Activated CD4-positive, alpha-beta memory T cell treated with anti-CD3 and anti-CD28 coated beads, Interleukin-2, amount 10 ng/mL, durations not matched to agents 7 days and 5 days (primary cell): ENCODE data around the gene IPO7. TPM values are rescaled to one million over a fixed set of nuclear protein-coding genes. Genes with fewer than 3 reads are reported as not detected.
"Not testable (repeated sequence)": the region's sequence is repeated elsewhere in the genome, so short reads cannot be mapped to it uniquely, and the experiment has no call there.

ENCODE experiments used
- CTCF ChIA-PET: fragments of 350-600 bp; sonication (Branson Sonifier 250); formaldehyde crosslinking; loops from one replicate; lab custom pipeline; 2021; ENCODE audit warnings: antibody characterized with exemption, inconsistent platforms; lab: Charles Lee
- POLR2A ChIA-PET: fragments of 350-600 bp; sonication (Branson Sonifier 250); formaldehyde crosslinking; loops from one replicate; lab custom pipeline; 2021; ENCODE audit warnings: antibody characterized with exemption; lab: Charles Lee
- DNase-seq: peaks from one replicate; pipeline ENCODE4 v3.0.0-alpha.2; 2020
- H3K27ac Mint-ChIP-seq: one replicate; pipeline ENCODE4 v1.8.0; 2021; ENCODE audit warnings: mild to moderate bottlenecking, mixed read lengths
- H3K27me3 Mint-ChIP-seq: one replicate; pipeline ENCODE4 v1.8.0; 2021; ENCODE audit warnings: mixed read lengths
- H3K36me3 Mint-ChIP-seq: one replicate; pipeline ENCODE4 v1.8.0; 2021; ENCODE audit warnings: low read depth, mixed read lengths
- H3K4me1 Mint-ChIP-seq: one replicate; pipeline ENCODE4 v1.8.0; 2021; ENCODE audit warnings: mixed read lengths
- H3K4me3 Mint-ChIP-seq: one replicate; pipeline ENCODE4 v1.8.0; 2021; ENCODE audit warnings: mild to moderate bottlenecking, mixed read lengths
- H3K9me3 Mint-ChIP-seq: one replicate; pipeline ENCODE4 v1.8.0; 2021; ENCODE audit warnings: mixed read lengths
- total RNA-seq, 2 experiments: library from RNA; stranded (reverse); gene quantifications; one replicate each; pipeline ENCODE4 v1.2.3, GENCODE V29; 2021

IPO7 gene
- total RNA-seq, 2 experiments from 2014 or later = 87.4 to 95.7 TPM

DNA sequence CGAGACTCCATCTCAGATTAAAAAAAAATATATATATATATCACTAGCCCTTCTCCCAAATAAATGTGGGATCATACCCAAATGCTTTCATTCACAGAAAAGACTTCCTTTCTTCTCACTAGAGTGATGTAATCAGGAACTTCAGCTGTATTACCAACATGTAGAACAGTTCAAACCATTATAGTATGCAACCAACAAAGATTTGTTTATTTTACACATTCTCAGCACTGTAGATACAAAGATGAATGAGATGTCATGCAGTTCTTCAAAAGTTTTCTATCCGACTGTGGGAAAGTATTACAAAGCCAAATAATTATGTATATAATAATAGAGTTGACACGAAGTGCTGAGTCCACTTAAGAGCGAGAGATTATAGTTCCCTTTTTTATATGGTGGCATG lies 54.2 kb downstream of the IPO7 start:
- H3K9me3 Mint-ChIP-seq = no peaks in the 10 kb centered on the region
- no peak overlapping the region for H3K4me3 Mint-ChIP-seq
- peaks cover 61% of the 10 kb centered on the region for H3K36me3 Mint-ChIP-seq
- no peaks in the 10 kb centered on the region for H3K27me3 Mint-ChIP-seq
- no peak for DNase-seq
- no peak overlapping the region for H3K27ac Mint-ChIP-seq
- ChIA-PET CTCF (interaction anchor here (1.0 kb wide), 1 partner anchor 68 kb away, joined by 3 read pairs; no protein-coding TSS in a partner anchor), POLR2A (interaction anchor here (0.7 to 2.9 kb wide), 2 partner anchors 22 to 178 kb away, joined by 4 to 18 read pairs; partner anchors contain the start of gene ZNF143)
- H3K4me1 Mint-ChIP-seq = peaks cover 2% of the 10 kb centered on the region

DNA sequence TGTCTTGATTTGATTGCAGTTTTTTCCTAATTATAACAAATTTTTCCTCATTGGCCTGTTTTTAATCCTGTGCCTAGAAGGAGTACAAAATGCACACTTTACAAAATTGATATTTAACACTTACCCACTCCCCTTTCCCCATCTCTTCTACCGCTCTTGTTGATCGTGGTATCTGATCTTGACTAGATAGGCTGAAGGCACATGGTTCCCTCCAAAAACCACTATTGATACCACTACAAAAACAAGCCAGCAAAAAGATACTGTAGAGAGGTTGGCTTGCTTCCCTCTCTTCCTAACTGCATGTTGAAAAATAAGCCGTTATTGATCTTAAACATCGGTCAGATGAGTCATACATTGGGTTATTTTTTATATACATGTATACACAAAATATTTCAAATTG lies 61.8 kb downstream of the IPO7 start:
- Mint-ChIP-seq H3K36me3 (peaks cover 58% of the 10 kb centered on the region), H3K4me1 (peaks cover 13% of the 10 kb centered on the region), H3K27ac (no peak overlapping the region), H3K27me3 (no peaks in the 10 kb centered on the region), H3K9me3 (peaks cover 2% of the 10 kb centered on the region), H3K4me3 (no peak overlapping the region)
- no peak for DNase-seq
- CTCF ChIA-PET = no interaction called here
- POLR2A ChIA-PET = no interaction called here

DNA sequence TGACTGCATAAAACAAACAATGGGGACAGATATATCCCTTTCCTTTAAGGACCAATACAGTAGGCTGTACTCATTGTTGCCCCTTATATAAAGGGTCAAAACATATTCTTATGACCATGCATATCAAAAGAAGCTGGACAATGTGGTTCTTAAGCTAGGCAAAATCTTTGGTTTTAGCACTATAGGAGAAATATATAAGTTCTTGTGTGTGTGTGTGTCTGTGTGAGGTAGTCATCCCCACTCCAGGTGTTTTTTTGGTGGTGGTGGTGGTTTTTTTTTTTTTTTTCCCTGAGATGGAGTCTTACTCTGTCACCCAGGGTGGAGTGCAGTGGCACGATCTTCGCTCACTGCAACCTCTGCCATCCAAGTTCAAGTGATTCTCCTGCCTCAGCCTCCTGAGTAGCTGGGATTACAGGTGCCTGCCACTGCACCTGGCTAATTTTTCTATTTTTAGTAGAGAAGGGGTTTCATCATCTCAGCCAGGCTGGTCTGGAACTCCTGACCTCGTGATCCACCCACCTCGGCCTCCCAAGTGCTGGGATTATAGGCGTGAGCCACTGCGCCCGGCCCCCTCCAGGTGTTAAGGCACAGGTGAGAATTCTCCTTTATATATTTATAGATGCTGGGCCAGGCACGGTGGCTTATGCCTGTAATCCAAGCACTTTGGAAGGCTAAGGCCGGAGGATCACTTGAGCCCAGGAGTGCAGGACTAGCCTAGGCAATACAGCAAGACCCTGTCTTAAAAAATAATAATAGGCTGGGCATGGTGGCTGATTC lies 64.3 kb downstream of the IPO7 start:
- Mint-ChIP-seq H3K9me3 (peaks cover 5% of the 10 kb centered on the region), H3K36me3 (peaks cover 46% of the 10 kb centered on the region), H3K4me3 (no peak overlapping the region), H3K27ac (no peak overlapping the region), H3K4me1 (peaks cover 10% of the 10 kb centered on the region), H3K27me3 (no peaks in the 10 kb centered on the region)
- no peak for DNase-seq
- POLR2A ChIA-PET = interaction anchor here (1.0 to 3.9 kb wide), 2 partner anchors 8 to 12 kb away, joined by 3 to 43 read pairs; partner anchors contain the start of gene ZNF143
- CTCF ChIA-PET = interaction anchor here (0.7 to 2.0 kb wide), 3 partner anchors 11 to 200 kb away, joined by 3 to 12 read pairs (median 4); no protein-coding TSS in a partner anchor

DNA sequence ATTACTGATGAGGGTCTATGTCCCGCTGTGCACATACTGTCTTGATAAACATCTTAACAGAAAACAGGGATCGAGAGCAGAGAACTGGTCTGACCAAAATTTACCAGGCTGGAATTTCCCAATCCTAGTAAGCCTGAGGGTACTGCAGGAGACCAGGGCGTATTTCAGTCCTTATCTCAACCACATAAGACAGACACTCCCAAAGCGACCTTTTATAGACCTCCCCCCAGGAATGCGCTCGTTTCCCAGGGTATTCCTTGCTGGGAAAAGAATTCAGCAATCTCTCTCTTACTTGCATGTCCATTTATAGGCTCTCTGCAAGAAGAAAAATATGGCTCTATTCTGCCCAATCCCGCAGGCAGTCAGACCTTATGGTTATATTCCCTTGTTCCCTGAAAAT lies 67.6 kb downstream of the IPO7 start:
- POLR2A ChIA-PET = interaction anchor here (0.9 kb wide), 1 partner anchor 9 kb away, joined by 4 read pairs; the partner anchor contains the start of gene ZNF143

DNA sequence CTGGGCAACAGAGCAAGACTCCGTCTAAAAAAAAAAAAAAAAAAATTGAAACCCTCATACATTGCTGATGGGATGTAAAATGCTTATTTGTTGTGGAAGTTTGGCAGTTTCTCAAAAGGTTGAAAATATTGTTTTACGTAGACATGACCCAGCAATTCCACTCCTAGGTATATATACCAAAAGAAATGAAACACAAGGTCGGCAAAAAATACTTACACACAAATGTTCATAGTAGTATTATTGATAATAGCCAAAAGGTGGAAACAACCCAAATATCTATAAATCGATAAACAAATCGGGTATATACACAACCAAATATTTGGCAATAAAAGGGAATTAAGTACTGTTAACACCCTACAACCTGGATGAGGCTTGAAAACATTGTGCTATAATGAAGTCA lies 71.3 kb downstream of the IPO7 start:
- H3K4me1 Mint-ChIP-seq = peaks cover 9% of the 10 kb centered on the region
- ChIA-PET CTCF (no interaction called here), POLR2A (no interaction called here)
- no peaks in the 10 kb centered on the region for H3K27me3 Mint-ChIP-seq
- no peak overlapping the region for H3K27ac Mint-ChIP-seq
- peaks cover 25% of the 10 kb centered on the region for H3K36me3 Mint-ChIP-seq
- no peak overlapping the region for H3K4me3 Mint-ChIP-seq
- no peak for DNase-seq
- peaks cover 3% of the 10 kb centered on the region for H3K9me3 Mint-ChIP-seq

More for the DNA sequence above, 67.6 kb downstream of the IPO7 start:
- H3K27ac Mint-ChIP-seq, CTCF ChIA-PET, DNase-seq, H3K9me3 Mint-ChIP-seq, H3K4me1 Mint-ChIP-seq, H3K27me3 Mint-ChIP-seq, H3K4me3 Mint-ChIP-seq: not testable (repeated sequence)
- peaks cover 28% of the 10 kb centered on the region for H3K36me3 Mint-ChIP-seq

DNA sequence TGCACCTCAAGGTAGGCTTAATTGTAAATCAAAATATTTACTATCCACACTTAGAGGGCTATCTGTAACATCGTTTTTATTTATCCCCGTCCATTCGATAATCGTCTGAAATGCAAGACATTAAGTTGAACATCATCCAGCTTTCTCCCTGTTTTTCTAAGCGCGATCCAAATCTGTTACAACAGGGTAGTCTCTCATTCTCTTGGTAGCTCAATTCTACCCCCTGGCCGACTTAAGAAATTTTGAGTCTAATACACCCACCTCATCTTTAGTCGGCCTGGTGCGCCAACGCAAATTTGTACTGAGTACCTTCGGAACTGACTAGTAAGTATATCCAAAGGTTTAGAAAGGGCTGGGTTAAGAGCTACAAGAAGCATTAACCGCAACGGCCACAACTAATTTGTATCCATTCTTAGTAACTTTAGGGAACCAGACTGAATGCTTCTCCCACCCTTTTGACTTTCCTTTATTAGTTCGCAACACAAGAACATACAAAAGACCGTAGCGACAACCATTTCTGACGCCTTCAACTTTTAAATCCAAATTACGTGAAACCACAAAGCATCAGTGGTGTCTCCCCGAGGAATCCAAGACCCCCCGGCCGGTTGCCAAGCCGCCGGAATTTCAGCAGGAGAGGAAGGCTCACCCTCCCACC lies 75.3 kb downstream of the IPO7 start:
- H3K27me3 Mint-ChIP-seq = no peaks in the 10 kb centered on the region
- no peaks in the 10 kb centered on the region for H3K9me3 Mint-ChIP-seq
- peak overlapping the region; percentile 95 for H3K27ac Mint-ChIP-seq
- peaks cover 22% of the 10 kb centered on the region for H3K36me3 Mint-ChIP-seq
- DNase-seq = peak; percentile 43
- H3K4me3 Mint-ChIP-seq = peak overlapping the region; percentile 95
- peaks cover 28% of the 10 kb centered on the region for H3K4me1 Mint-ChIP-seq
- ChIA-PET CTCF (interaction anchor here (0.5 to 4.5 kb wide), 14 partner anchors 10 to 322 kb away, joined by 3 to 36 read pairs (median 4); partner anchors contain the start of gene IPO7), POLR2A (interaction anchor here (0.6 to 4.9 kb wide), 61 partner anchors 11 to 999 kb away, joined by 3 to 85 read pairs (median 4); partner anchors contain the start of genes DENND5A, IPO7, NRIP3 and RPL27A)

DNA sequence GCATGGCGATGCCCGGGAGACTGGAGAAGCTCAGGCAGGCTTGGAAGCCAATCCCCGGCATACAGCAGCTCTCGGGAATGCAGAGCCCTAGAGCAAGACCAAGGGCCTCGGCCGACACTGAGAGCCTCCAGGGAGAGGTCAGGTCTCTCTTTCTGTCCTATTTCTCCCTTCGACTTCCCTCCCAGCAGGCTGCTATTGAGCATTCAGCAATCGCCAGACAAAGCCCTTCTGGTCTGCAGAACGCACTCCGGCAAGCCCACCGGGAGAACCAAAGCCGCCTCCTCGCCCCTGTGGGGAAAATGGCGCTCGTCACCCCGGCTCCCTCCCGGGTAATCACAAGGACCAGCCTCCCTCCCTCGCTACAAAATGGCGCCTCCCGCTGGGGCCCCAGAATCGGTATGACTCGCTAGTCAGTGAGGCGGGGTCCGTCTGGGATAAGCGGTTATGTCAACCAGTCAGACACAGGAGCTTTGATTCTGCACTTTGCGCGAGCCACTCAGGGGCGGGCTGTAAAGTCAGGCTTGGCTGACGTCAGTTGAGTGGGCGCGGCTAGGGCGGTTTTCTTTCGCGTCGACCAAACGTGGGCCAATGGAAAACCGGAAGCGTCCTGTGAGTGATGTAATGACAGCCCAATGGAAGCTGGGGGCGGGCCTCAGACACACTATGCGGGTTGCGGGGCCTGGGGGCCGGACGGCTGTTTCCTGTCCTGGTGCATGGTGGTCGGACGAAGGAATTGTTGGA lies 76.0 kb downstream of the IPO7 start, which contains the start of gene ZNF143:
ZNF143 (plus strand) TSS at position 691 of the 741 bp plus-strand sequence. CDS start 10,297 bp downstream, outside the sequence.
- DNase-seq = peak; percentile 100
- peak within 1 kb of the TSS; percentile 95 for H3K4me3 Mint-ChIP-seq
- peaks cover 28% of the 10 kb centered on the region for H3K4me1 Mint-ChIP-seq
- H3K27me3 Mint-ChIP-seq = no peaks in the 10 kb centered on the region
- peaks cover 22% of the 10 kb centered on the region for H3K36me3 Mint-ChIP-seq
- H3K9me3 Mint-ChIP-seq = no peaks in the 10 kb centered on the region
- peak within 1 kb of the TSS; percentile 95 for H3K27ac Mint-ChIP-seq
- CTCF ChIA-PET = interaction anchor here (0.5 to 4.5 kb wide), 12 partner anchors 10 to 323 kb away, joined by 3 to 36 read pairs (median 4); partner anchors contain the start of gene IPO7
- POLR2A ChIA-PET = interaction anchor here (0.6 to 4.9 kb wide), 71 partner anchors 8 to 1347 kb away, joined by 3 to 85 read pairs (median 4); partner anchors contain the start of genes DENND5A, IPO7, NRIP3 and RPL27A

DNA sequence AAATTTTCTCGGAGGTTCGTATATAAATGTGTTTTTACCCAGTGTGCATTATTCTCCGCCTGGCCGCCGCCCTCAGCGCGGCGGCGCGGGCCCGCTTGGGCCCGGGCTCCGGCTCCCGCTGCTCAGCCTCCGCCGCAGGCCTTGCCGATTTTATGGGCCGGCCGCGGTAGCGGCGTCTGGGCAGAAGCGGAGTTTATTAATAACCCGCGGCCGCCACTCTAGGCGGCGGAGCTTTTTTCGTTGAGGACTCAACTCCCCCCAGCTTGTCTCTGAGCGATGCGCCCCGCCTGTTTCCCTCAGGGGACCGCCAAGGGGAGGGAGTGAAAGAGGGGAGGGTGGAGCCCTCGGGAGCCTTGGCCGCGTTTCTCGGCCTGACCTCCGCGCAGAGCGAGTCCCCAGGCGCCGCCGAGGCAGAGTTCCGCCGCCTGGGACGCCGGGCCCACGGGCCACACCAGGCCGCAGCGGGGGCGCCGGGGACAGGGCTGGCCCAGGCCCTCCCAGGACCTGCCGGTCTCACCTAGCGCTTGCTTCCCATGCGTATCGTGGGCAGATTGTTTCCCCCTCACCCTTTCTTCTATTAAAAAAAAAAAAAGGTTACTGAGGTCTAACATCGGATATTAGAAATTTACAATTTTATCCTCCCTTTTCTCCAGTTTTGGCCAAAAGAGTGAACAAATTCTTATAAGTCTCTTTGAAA lies 76.8 kb downstream of the IPO7 start:
- Mint-ChIP-seq H3K27ac (peak overlapping the region; percentile 95), H3K9me3 (no peaks in the 10 kb centered on the region), H3K4me3 (peak overlapping the region; percentile 95), H3K4me1 (peaks cover 28% of the 10 kb centered on the region), H3K27me3 (no peaks in the 10 kb centered on the region), H3K36me3 (peaks cover 22% of the 10 kb centered on the region)
- DNase-seq = peak; percentile 80
- POLR2A ChIA-PET = interaction anchor here (0.7 to 4.9 kb wide), 63 partner anchors 9 to 1347 kb away, joined by 3 to 85 read pairs (median 4); partner anchors contain the start of genes DENND5A, IPO7, NRIP3 and RPL27A
- CTCF ChIA-PET = interaction anchor here (0.6 to 4.5 kb wide), 8 partner anchors 23 to 195 kb away, joined by 3 to 36 read pairs (median 4); partner anchors contain the start of gene IPO7

DNA sequence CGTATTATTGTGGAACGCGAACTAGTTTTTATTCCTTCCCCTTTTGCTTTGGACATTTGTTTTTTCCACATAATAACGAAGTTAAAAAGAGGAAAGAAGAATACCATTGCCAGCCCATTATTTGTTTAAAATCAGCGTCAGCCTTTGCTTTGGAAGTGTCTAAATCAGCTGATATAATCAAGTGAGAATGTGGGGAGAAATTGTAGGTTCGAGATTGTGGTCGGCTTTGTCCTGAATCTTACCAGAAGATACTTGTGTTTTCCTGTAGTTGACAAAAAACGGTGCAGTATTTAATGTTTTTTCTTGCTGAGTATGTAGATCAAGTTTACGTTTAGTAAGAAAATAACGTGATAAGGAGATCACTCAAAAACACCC lies 77.3 kb downstream of the IPO7 start:
- H3K27ac Mint-ChIP-seq = peak overlapping the region; percentile 95
- peak overlapping the region; percentile 95 for H3K4me3 Mint-ChIP-seq
- no peaks in the 10 kb centered on the region for H3K9me3 Mint-ChIP-seq
- POLR2A ChIA-PET = interaction anchor here (0.7 to 4.9 kb wide), 32 partner anchors 9 to 997 kb away, joined by 3 to 85 read pairs (median 6); partner anchors contain the start of genes IPO7, NRIP3, TMEM41B and TMEM9B
- no peak for DNase-seq
- CTCF ChIA-PET = interaction anchor here (0.6 to 4.5 kb wide), 5 partner anchors 17 to 196 kb away, joined by 3 to 36 read pairs (median 3); no protein-coding TSS in a partner anchor
- H3K4me1 Mint-ChIP-seq = peaks cover 29% of the 10 kb centered on the region
- H3K36me3 Mint-ChIP-seq = peaks cover 25% of the 10 kb centered on the region
- no peaks in the 10 kb centered on the region for H3K27me3 Mint-ChIP-seq

DNA sequence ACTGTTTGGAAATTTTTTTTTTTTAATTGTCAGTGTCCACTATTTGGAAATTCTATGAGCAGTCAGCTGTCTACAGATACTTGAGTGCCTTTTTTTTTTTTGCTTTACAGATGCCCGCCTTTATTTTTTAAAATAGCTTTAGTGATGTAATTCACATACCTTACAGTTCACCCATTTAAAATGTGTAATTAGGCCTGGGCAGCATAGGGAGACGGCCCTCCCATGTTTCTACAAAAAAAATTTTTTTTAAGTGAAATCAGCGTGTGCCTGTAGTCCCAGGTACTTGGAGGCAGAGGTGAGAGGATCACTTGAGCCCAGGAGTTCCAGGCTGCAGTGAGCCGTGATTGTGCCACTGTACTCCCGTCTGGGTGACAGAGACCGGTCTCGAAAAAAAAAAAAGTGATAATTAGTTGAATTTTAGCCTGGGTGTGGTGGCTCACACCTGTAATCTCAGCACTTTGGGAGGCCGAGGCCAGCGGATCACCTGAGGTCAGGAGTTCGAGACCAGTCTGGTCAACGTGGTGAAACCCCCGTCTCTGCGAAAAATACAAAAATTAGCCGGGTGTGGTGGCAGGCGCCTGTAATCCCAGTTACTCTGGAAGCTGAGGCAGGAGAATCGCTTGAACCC lies 77.8 kb downstream of the IPO7 start:
- Mint-ChIP-seq H3K36me3 (peaks cover 27% of the 10 kb centered on the region), H3K9me3 (no peaks in the 10 kb centered on the region), H3K27ac (peak overlapping the region; percentile 95), H3K27me3 (no peaks in the 10 kb centered on the region), H3K4me3 (peak overlapping the region; percentile 95), H3K4me1 (peaks cover 29% of the 10 kb centered on the region)
- no peak for DNase-seq
- ChIA-PET CTCF (interaction anchor here (0.6 to 4.5 kb wide), 5 partner anchors 17 to 196 kb away, joined by 3 to 36 read pairs (median 3); no protein-coding TSS in a partner anchor), POLR2A (interaction anchor here (0.8 to 4.9 kb wide), 9 partner anchors 11 to 198 kb away, joined by 3 to 85 read pairs (median 14); partner anchors contain the start of genes IPO7 and WEE1)
